T-helper 1 cell (primary cell): ENCODE measurements around the gene KBTBD12.

Source experiments
- DNase-seq, 5 donors: peaks; one replicate each; pipeline ENCODE4 v3.0.0-alpha.2; 2012 to 2020

KBTBD12 gene

GRCh38 chr3:127988770-127989557 lies 73.9 kb downstream of the KBTBD12 start:
- no peak for DNase-seq

- DNase-seq: no peak
Measured at GRCh38 chr3:127990051-127990450, 75.0 kb downstream of the KBTBD12 start.

- no peak for DNase-seq
Measured at GRCh38 chr3:127990461-127990860, 75.4 kb downstream of the KBTBD12 start.

- DNase-seq: no peak
Measured at GRCh38 chr3:127991251-127991650, 76.2 kb downstream of the KBTBD12 start.

GRCh38 chr3:127991681-127992080 lies 76.6 kb downstream of the KBTBD12 start:
- DNase-seq: no peak

- DNase-seq: no peak
Measured at GRCh38 chr3:127992127-127992526, 77.1 kb downstream of the KBTBD12 start.

GRCh38 chr3:127994011-127994410 lies 79.0 kb downstream of the KBTBD12 start:
- no peak for DNase-seq

- no peak for DNase-seq
Measured at GRCh38 chr3:127997016-127997415, 82.0 kb downstream of the KBTBD12 start.

- DNase-seq: no peak
Measured at GRCh38 chr3:127997961-127998360, 82.9 kb downstream of the KBTBD12 start.

GRCh38 chr3:127998596-127998995 lies 83.6 kb downstream of the KBTBD12 start:
- no peak for DNase-seq

- DNase-seq: no peak
Measured at GRCh38 chr3:127999509-128000106, 84.6 kb downstream of the KBTBD12 start.

GRCh38 chr3:128001576-128001975 lies 86.5 kb downstream of the KBTBD12 start:
- DNase-seq: no peak

GRCh38 chr3:128004661-128005060 lies 89.6 kb downstream of the KBTBD12 start:
- DNase-seq: no peak

GRCh38 chr3:128006061-128007032 lies 91.3 kb downstream of the KBTBD12 start:
- DNase-seq: no peak

- DNase-seq: no peak
Measured at GRCh38 chr3:128007033-128007424, 92.0 kb downstream of the KBTBD12 start.

GRCh38 chr3:128009952-128010846 lies 95.2 kb downstream of the KBTBD12 start:
- no peak for DNase-seq

- no peak for DNase-seq
Measured at GRCh38 chr3:128011140-128011539, 96.1 kb downstream of the KBTBD12 start.

- DNase-seq: no peak
Measured at GRCh38 chr3:128012050-128012449, 97.0 kb downstream of the KBTBD12 start.

- no peak for DNase-seq
Measured at GRCh38 chr3:128014548-128014947, 99.5 kb downstream of the KBTBD12 start.

GRCh38 chr3:128016502-128016901 lies 101.5 kb downstream of the KBTBD12 start:
- DNase-seq: no peak

GRCh38 chr3:128021768-128022372 lies 106.8 kb downstream of the KBTBD12 start:
- DNase-seq: no peak

GRCh38 chr3:128033102-128033501 lies 118.1 kb downstream of the KBTBD12 start:
- DNase-seq: no peak
